Liver (tissue), 9 donors: Measurements from ENCODE around the gene CPSF4. TPM values are rescaled to one million over a fixed set of nuclear protein-coding genes. Genes with fewer than 3 reads are reported as not detected.
A peak's percentile ranks its signal among the peaks of the same experiment; 100 is the strongest.

Source experiments
- DNase-seq: peaks from one replicate; pipeline ENCODE4 v3.0.0-alpha.2; 2017; ENCODE audit warnings: low spot score
- H3K27ac ChIP-seq, 2 donors: one replicate each; pipeline ENCODE4 v1.7.0; 2013; ENCODE audit warnings: inconsistent platforms in 2 of 2, low read length in 2 of 2, control low read depth in 1 of 2, low read depth in 1 of 2, mild to moderate bottlenecking in 1 of 2
- H3K27me3 ChIP-seq, 4 donors: one replicate each; pipeline versions ENCODE4 v1.6.1 to v1.7.0; 2013; ENCODE audit warnings: low read length in 3 of 4, inconsistent platforms in 1 of 4, mild to moderate bottlenecking in 1 of 4, moderate library complexity in 1 of 4; ENCODE audit not compliant: control insufficient read depth in 4 of 4, insufficient read depth in 4 of 4
- H3K36me3 ChIP-seq, 4 donors: one replicate each; pipeline versions ENCODE4 v1.6.1 to v1.7.0; 2013; ENCODE audit warnings: low read length in 3 of 4, mild to moderate bottlenecking in 3 of 4, low read depth in 1 of 4, moderate library complexity in 1 of 4; ENCODE audit not compliant: control insufficient read depth in 4 of 4, insufficient read depth in 3 of 4
- H3K4me1 ChIP-seq, 4 donors: one replicate each; pipeline versions ENCODE4 v1.6.1 to v1.7.0; 2013; ENCODE audit warnings: low read length in 3 of 4, mild to moderate bottlenecking in 3 of 4, moderate library complexity in 1 of 4; ENCODE audit not compliant: control insufficient read depth in 4 of 4, insufficient read depth in 4 of 4
- H3K4me3 ChIP-seq, 3 donors: one replicate each; pipeline versions ENCODE4 v1.6.1 to v1.7.0; 2013; ENCODE audit warnings: low read length in 3 of 3, control low read depth in 1 of 3, low read depth in 1 of 3, mild to moderate bottlenecking in 1 of 3
- H3K9ac ChIP-seq, 2 donors: one replicate each; pipeline ENCODE4 v1.7.0; 2013; ENCODE audit warnings: low read length in 2 of 2, mild to moderate bottlenecking in 2 of 2, moderate library complexity in 2 of 2, control low read depth in 1 of 2, low read depth in 1 of 2
- H3K9me3 ChIP-seq, 4 donors: one replicate each; pipeline versions ENCODE4 v1.6.1 to v1.7.0; 2013; ENCODE audit warnings: low read length in 3 of 4; ENCODE audit not compliant: control insufficient read depth in 4 of 4
- EGR1 ChIP-seq, 2 donors: IDR thresholded peaks; 2 replicates each; pipeline ENCODE4 v1.6.1; 2016 to 2018; ENCODE audit warnings: antibody characterized with exemption in 2 of 2, low read depth in 2 of 2
- FOXA1 ChIP-seq: IDR thresholded peaks from 2 replicates; pipeline ENCODE4 v1.6.1; 2016; ENCODE audit warnings: antibody characterized with exemption
- FOXA2 ChIP-seq: IDR thresholded peaks from 2 replicates; pipeline ENCODE4 v1.6.1; 2016; ENCODE audit warnings: antibody characterized with exemption
- GABPA ChIP-seq, 2 donors: IDR thresholded peaks in 1 of 2; conservative IDR thresholded peaks in 1 of 2; 2 replicates each; pipeline ENCODE4 v1.6.1; 2016; ENCODE audit warnings: antibody characterized with exemption in 2 of 2, mild to moderate bottlenecking in 1 of 2, moderate library complexity in 1 of 2
- HNF4A ChIP-seq, 2 donors: conservative IDR thresholded peaks; 2 replicates each; pipeline ENCODE4 v1.6.1; 2016; ENCODE audit warnings: antibody characterized with exemption in 2 of 2, mild to moderate bottlenecking in 2 of 2
- HNF4G ChIP-seq: IDR thresholded peaks from 2 replicates; pipeline ENCODE4 v1.6.1; 2016; ENCODE audit warnings: antibody characterized with exemption
- RAD21 ChIP-seq, 2 donors: IDR thresholded peaks; 2 replicates each; pipeline ENCODE4 v1.6.1; 2016; ENCODE audit warnings: antibody characterized with exemption in 2 of 2, mild to moderate bottlenecking in 2 of 2
- RXRA ChIP-seq, 2 donors: IDR thresholded peaks; 2 replicates each; pipeline ENCODE4 v1.6.1; 2017 to 2018; ENCODE audit warnings: antibody characterized with exemption in 2 of 2, mild to moderate bottlenecking in 1 of 2
- SP1 ChIP-seq: IDR thresholded peaks from 2 replicates; pipeline ENCODE4 v1.6.1; 2018; ENCODE audit warnings: antibody characterized with exemption, mild to moderate bottlenecking
- TAF1 ChIP-seq: conservative IDR thresholded peaks from 2 replicates; pipeline ENCODE4 v1.6.1; 2016; ENCODE audit warnings: antibody characterized with exemption, mild to moderate bottlenecking
- YY1 ChIP-seq: IDR thresholded peaks from 2 replicates; pipeline ENCODE4 v1.6.1; 2016; ENCODE audit warnings: antibody characterized with exemption, mild to moderate bottlenecking
- WGBS: extraction: QIAGEN DNeasy Blood & Tissue Kit; methylation state at CpG from one replicate; pipeline ENCODE4 v1.1.7; 2013; 5-methylcytosine and 5-hydroxymethylcytosine counted together
- polyA plus RNA-seq, 2 donors: library from polyadenylated mRNA; stranded (reverse) in 1 of 2; unstranded in 1 of 2; fragments of 200-250 nt in 1 of 2; fragments of >200 nt in 1 of 2; fragmentation: Nextera tagmentation in 1 of 2; extraction: Ambion mirVana in 1 of 2; gene quantifications; one replicate each; pipeline versions ENCODE4 v1.2.1 to v1.2.3, GENCODE V29; 2013 to 2015
- total RNA-seq, 2 donors: library from RNA; depleted of rRNA; stranded (reverse); fragments of >200 nt; gene quantifications; one replicate each; pipeline ENCODE4 v1.2.3, GENCODE V29; 2014
- TF ChIP-seq, protein P1 (sequence below): IDR thresholded peaks from 2 replicates; pipeline ENCODE4 v1.6.1; 2016; ENCODE audit warnings: antibody characterized with exemption
- TF ChIP-seq, protein P2 (sequence below): IDR thresholded peaks from 2 replicates; pipeline ENCODE4 v1.6.1; 2016; ENCODE audit warnings: antibody characterized with exemption, mild to moderate bottlenecking
- donor health status: healthy.
- donor health status: healthy.
- donor health status: healthy.
- donor health status: healthy.
- donor health status: healthy.

Gene CPSF4
- total RNA-seq (10 to 100 TPM; 11.5 to 15.3 TPM), polyA plus RNA-seq (1 to 10 TPM; 7.1 to 9.6 TPM)

GRCh38 chr7:99438573-99439480 is at the start of gene CPSF4, which contains the start of gene PTCD1:
Gene CPSF4 (plus strand): TSS chr7:99438943. CDS start chr7:99439083, 140 bp downstream.
Gene PTCD1 (minus strand): TSS chr7:99438798. CDS start chr7:99435242, 3,556 bp downstream.
- Histone ChIP-seq H3K27me3 (no peaks in the 10 kb centered on the region), H3K4me3 (peak within 1 kb of the TSS; percentile 85 to 91 (median 87)), H3K36me3 (peaks cover 2 to 13% (median 8%) of the 10 kb centered on the region in 4 donors), H3K4me1 (peaks cover 7 to 18% (median 13%) of the 10 kb centered on the region in 4 donors), H3K9me3 (no peaks in the 10 kb centered on the region), H3K27ac (peak within 1 kb of the TSS; percentile 28 to 83), H3K9ac (peak within 1 kb of the TSS; percentile 47 to 95)
- peak in 1 of 2 donors; percentile 5 for TF ChIP-seq HNF4A (conservative IDR thresholded peaks at IDR 0.05)
- peak in 1 of 2 donors; percentile 74 for TF ChIP-seq GABPA (IDR thresholded peaks at IDR 0.05 in 1 of 2, conservative IDR thresholded peaks at IDR 0.05 in 1 of 2)
- TF ChIP-seq YY1: peak; percentile 73
- TF ChIP-seq, protein P1, sequence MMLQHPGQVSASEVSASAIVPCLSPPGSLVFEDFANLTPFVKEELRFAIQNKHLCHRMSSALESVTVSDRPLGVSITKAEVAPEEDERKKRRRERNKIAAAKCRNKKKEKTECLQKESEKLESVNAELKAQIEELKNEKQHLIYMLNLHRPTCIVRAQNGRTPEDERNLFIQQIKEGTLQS: no peak
- TF ChIP-seq EGR1 (IDR thresholded peaks at IDR 0.05; ENCODE audit: low read depth in 2 of 2): peak in 1 of 2 donors; percentile 52
- TF ChIP-seq FOXA1: no peak
- TF ChIP-seq TAF1: no peak
- WGBS: under 1% methylated on average over 89 of the region's 89 CpGs
- peak; percentile 88 for DNase-seq

DNA sequence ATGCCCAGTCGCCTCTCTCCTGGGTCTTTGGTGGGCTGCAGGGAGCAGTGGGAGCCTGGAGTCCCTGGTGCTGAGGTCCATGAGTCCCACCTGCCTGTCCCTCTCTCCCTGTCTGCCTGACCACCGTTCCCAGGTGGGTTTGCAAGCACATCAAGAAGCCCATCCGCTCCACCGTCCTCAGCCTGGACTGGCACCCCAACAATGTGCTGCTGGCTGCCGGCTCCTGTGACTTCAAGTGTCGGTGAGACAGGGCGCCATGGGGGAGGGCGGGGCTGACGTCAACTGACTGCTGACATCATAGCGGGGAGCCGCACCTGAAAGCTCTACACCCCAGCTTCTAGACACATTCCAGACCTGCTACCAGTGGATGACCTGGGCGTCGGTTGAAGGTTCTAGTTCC is 49.0 kb upstream of the CPSF4 start:
- H3K27me3 ChIP-seq: no peaks in the 10 kb centered on the region
- H3K27ac ChIP-seq: no peak overlapping the region
- peaks cover 7 to 20% (median 11%) of the 10 kb centered on the region in 4 donors for H3K4me1 ChIP-seq
- no peak for DNase-seq
- no peak overlapping the region for H3K9ac ChIP-seq
- peaks cover 7 to 39% (median 10%) of the 10 kb centered on the region in 4 donors for H3K36me3 ChIP-seq
- no peaks in the 10 kb centered on the region for H3K9me3 ChIP-seq
- H3K4me3 ChIP-seq: no peak overlapping the region
- no peak for TF ChIP-seq TAF1
- TF ChIP-seq YY1: no peak
- TF ChIP-seq HNF4A (conservative IDR thresholded peaks at IDR 0.05): no peak
- no peak for TF ChIP-seq RXRA (IDR thresholded peaks at IDR 0.05)
- no peak for TF ChIP-seq FOXA2
- no peak for TF ChIP-seq HNF4G
- no peak for TF ChIP-seq RAD21 (IDR thresholded peaks at IDR 0.05)
- TF ChIP-seq, protein P1: no peak
- no peak for TF ChIP-seq SP1
- TF ChIP-seq EGR1 (IDR thresholded peaks at IDR 0.05; ENCODE audit: low read depth in 2 of 2): no peak
- no peak for TF ChIP-seq GABPA (IDR thresholded peaks at IDR 0.05 in 1 of 2, conservative IDR thresholded peaks at IDR 0.05 in 1 of 2)
- no peak for TF ChIP-seq FOXA1
- TF ChIP-seq, protein P2, sequence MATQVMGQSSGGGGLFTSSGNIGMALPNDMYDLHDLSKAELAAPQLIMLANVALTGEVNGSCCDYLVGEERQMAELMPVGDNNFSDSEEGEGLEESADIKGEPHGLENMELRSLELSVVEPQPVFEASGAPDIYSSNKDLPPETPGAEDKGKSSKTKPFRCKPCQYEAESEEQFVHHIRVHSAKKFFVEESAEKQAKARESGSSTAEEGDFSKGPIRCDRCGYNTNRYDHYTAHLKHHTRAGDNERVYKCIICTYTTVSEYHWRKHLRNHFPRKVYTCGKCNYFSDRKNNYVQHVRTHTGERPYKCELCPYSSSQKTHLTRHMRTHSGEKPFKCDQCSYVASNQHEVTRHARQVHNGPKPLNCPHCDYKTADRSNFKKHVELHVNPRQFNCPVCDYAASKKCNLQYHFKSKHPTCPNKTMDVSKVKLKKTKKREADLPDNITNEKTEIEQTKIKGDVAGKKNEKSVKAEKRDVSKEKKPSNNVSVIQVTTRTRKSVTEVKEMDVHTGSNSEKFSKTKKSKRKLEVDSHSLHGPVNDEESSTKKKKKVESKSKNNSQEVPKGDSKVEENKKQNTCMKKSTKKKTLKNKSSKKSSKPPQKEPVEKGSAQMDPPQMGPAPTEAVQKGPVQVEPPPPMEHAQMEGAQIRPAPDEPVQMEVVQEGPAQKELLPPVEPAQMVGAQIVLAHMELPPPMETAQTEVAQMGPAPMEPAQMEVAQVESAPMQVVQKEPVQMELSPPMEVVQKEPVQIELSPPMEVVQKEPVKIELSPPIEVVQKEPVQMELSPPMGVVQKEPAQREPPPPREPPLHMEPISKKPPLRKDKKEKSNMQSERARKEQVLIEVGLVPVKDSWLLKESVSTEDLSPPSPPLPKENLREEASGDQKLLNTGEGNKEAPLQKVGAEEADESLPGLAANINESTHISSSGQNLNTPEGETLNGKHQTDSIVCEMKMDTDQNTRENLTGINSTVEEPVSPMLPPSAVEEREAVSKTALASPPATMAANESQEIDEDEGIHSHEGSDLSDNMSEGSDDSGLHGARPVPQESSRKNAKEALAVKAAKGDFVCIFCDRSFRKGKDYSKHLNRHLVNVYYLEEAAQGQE: no peak
- 95% methylated on average over 13 of the region's 13 CpGs for whole genome bisulfite sequencing
